Measurements from ENCODE around the gene MAS1L. TPM values are rescaled to one million over a fixed set of nuclear protein-coding genes. Genes with fewer than 3 reads are reported as not detected.

MAS1L gene
- total RNA-seq, 1 experiment from 2014 or later: not detected

- no peak within 1 kb of the TSS for H2AFZ ChIP-seq (ENCODE audit: low read depth, low read length, poor library complexity, severe bottlenecking)
- no peaks in the 10 kb centered on the region for H3K36me3 ChIP-seq (ENCODE audit: control insufficient read depth in 1 of 2, insufficient read depth in 2 of 2, low read length in 2 of 2)
- BruUV-seq (replicated peaks): no TSS peak
- ATAC-seq (no peak), DNase-seq (ENCODE audit: low read depth, low spot score) (no peak)
- H3K9me3 ChIP-seq (ENCODE audit: control insufficient read depth in 1 of 2, insufficient read depth in 1 of 2, low read depth in 1 of 2, low read length in 2 of 2): no peaks in the 10 kb centered on the region
- no peaks in the 10 kb centered on the region for H3K4me1 ChIP-seq (ENCODE audit: control insufficient read depth in 1 of 2, insufficient read depth in 2 of 2, low read length in 2 of 2)
- H3K79me2 ChIP-seq (ENCODE audit: insufficient read depth, low read length): no peaks in the 10 kb centered on the region
- ChIA-PET RAD21 (ENCODE audit: low non-redundant PET in 1 of 2, low total read pairs in 2 of 2, uncharacterized antibody in 2 of 2, unreplicated experiment in 2 of 2) (no interaction called here), CTCF (no interaction called here), POLR2A (no interaction called here)
- no peak within 1 kb of the TSS for H3K4me2 ChIP-seq (ENCODE audit: low read length)
- intact Hi-C loops (cut with micrococcal nuclease): no loop called here
- H3K9ac ChIP-seq (ENCODE audit: low read length): no peak within 1 kb of the TSS
- H3K9me2 ChIP-seq (ENCODE audit: insufficient read depth): no peaks in the 10 kb centered on the region
- H3K4me3 ChIP-seq (replicated peaks in 1 of 2; ENCODE audit: low read depth in 1 of 2, low read length in 2 of 2): no peak within 1 kb of the TSS
- no peaks in the 10 kb centered on the region for H4K20me1 ChIP-seq (ENCODE audit: insufficient read depth)
- H3K27me3 ChIP-seq (ENCODE audit: insufficient read depth, low read length): 0 out of 2 replicates have a peak, but pooled peaks cover 6% of the 10 kb centered on the region
- no peak for TF ChIP-seq POLR2A (IDR thresholded peaks at IDR 0.05; ENCODE audit: borderline replicate concordance, extremely low read depth, insufficient read depth, insufficient read length)
- TF ChIP-seq ZBTB33 (IDR thresholded peaks at IDR 0.05; ENCODE audit: extremely low read depth, insufficient replicate concordance, low read length): no peak
- TF ChIP-seq RAD21 (IDR thresholded peaks at IDR 0.05; ENCODE audit: low read depth): no peak
- no peak for TF ChIP-seq REST (IDR thresholded peaks at IDR 0.05; ENCODE audit: low read depth)
- no peak for TF ChIP-seq CTCF (IDR thresholded peaks at IDR 0.05 in 2 of 3, conservative IDR thresholded peaks at IDR 0.05 in 1 of 3; ENCODE audit: borderline replicate concordance in 1 of 3, insufficient read depth in 1 of 3, low read depth in 2 of 3, low read length in 2 of 3)
- no peak for TF ChIP-seq TCF7L2 (IDR thresholded peaks at IDR 0.05; ENCODE audit: borderline replicate concordance, extremely low read depth, insufficient read depth, insufficient read length)
- TF ChIP-seq CEBPB (IDR thresholded peaks at IDR 0.05; ENCODE audit: low read depth): no peak
- no peak for TF ChIP-seq ATF3 (IDR thresholded peaks at IDR 0.05)
- TF ChIP-seq MAX (IDR thresholded peaks at IDR 0.05): no peak
- no peak within 1 kb of the TSS for H3K27ac ChIP-seq (ENCODE audit: low read depth, low read length)
Measured at GRCh38 chr6:29456971-29457370, 30.8 kb downstream of the MAS1L start, which contains the start of the genes OR11A1 and OR2H1. Gene OR11A1 (minus strand): TSS chr6:29457071. CDS start chr6:29427641, 29,430 bp downstream. Gene OR2H1 (plus strand): TSS chr6:29457155. CDS start chr6:29461770, 4,615 bp downstream.

All from HCT116 (cell line).